Measurements from ENCODE around the gene ETV7. TPM values are rescaled to one million over a fixed set of nuclear protein-coding genes. Genes with fewer than 3 reads are reported as not detected.

The ETV7 gene
- total and polyA plus RNA-seq, 4 donors, result 0.17 to 0.84 (median 0.36) TPM

DNA sequence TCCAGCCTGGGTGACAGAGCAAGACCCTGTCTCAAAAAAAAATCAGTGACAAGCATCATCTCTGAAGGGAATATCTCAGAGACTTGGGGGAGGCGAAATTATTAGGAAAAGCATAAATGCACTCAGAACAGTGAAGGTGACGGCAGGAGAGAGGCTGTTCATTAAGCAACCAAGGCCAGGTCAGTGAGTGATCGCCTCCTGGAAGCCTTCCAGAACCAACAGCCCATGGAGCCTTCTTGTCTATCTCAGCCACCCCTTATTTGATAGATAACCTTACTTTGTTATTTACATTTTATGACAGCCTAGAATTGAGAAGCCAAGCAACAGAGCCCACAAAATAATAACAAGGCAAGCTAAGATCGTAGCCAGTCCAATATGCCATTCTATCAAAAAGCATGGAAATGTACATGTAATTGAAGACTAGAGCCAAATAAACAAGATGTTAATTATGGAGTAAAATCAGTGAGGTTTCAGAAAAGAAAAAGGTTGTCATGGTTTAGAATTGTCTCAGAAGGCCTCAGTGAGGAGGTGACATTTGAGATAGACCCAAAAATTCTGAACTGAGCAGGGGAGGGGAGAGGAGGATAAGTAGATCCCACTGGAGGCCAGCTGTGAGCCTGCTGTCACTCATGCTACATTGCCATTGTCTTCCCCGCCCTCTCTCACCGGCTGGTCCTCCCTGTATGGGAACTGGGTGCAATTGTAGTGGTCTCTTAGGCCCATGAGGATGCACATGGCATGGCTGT lies 68.6 kb downstream of the ETV7 start:
- Histone ChIP-seq H3K27ac (ENCODE audit: low read depth in 1 of 2, low read length in 2 of 2) (no peak overlapping the region), H3K9me3 (ENCODE audit: control insufficient read depth in 4 of 4, low read length in 3 of 4) (no peaks in the 10 kb centered on the region), H3K36me3 (ENCODE audit: control insufficient read depth in 4 of 4, insufficient read depth in 3 of 4, low read depth in 1 of 4, low read length in 3 of 4) (no peaks in the 10 kb centered on the region), H3K4me3 (ENCODE audit: low read depth in 1 of 3, low read length in 3 of 3) (no peak overlapping the region), H3K9ac (ENCODE audit: low read depth in 1 of 2, low read length in 2 of 2) (no peak overlapping the region), H3K4me1 (ENCODE audit: control insufficient read depth in 4 of 4, insufficient read depth in 4 of 4, low read length in 3 of 4) (no peaks in the 10 kb centered on the region), H3K27me3 (ENCODE audit: control insufficient read depth in 4 of 4, insufficient read depth in 4 of 4, low read length in 3 of 4) (no peaks in the 10 kb centered on the region)
- TF ChIP-seq MAX (IDR thresholded peaks at IDR 0.05) (no peak), EGR1 (IDR thresholded peaks at IDR 0.05; ENCODE audit: low read depth in 2 of 2) (no peak), ZBTB33 (IDR thresholded peaks at IDR 0.05) (no peak), RAD21 (IDR thresholded peaks at IDR 0.05) (no peak), NR2F2 (IDR thresholded peaks at IDR 0.05) (no peak), SP1 (IDR thresholded peaks at IDR 0.05) (no peak), JUND (IDR thresholded peaks at IDR 0.05) (no peak), HNF4G (IDR thresholded peaks at IDR 0.05) (no peak), YY1 (IDR thresholded peaks at IDR 0.05) (no peak), FOXA1 (IDR thresholded peaks at IDR 0.05) (no peak), CTCF (IDR thresholded peaks at IDR 0.05; ENCODE audit: low read depth, low read length, missing input control) (no peak), REST (IDR thresholded peaks at IDR 0.05) (no peak), TAF1 (conservative IDR thresholded peaks at IDR 0.05) (no peak), HNF4A (conservative IDR thresholded peaks at IDR 0.05) (no peak), RXRA (IDR thresholded peaks at IDR 0.05) (no peak)
- TF ChIP-seq, protein P1, sequence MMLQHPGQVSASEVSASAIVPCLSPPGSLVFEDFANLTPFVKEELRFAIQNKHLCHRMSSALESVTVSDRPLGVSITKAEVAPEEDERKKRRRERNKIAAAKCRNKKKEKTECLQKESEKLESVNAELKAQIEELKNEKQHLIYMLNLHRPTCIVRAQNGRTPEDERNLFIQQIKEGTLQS (IDR thresholded peaks at IDR 0.05), result no peak
- 65% methylated on average over 6 of the region's 6 CpGs for WGBS
- no peak for DNase-seq (ENCODE audit: low spot score)

Data from liver (tissue), 9 donors.